GM19463 (cell line): ENCODE results near the gene HEXB.
"Not testable (repeated sequence)": the region's sequence is repeated elsewhere in the genome, so short reads cannot be mapped to it uniquely, and the experiment has no call there.

ENCODE experiments used
- ATAC-seq: cut with Tn5 transposase; IDR thresholded peaks from one replicate; pipeline ENCODE4 v1.9.1; 2021; ENCODE audit warnings: mild to moderate bottlenecking, moderate library complexity; ENCODE audit not compliant: unreplicated experiment

The HEXB gene

GRCh38 chr5:74725331-74725730 lies 40.3 kb downstream of the HEXB start:
- no peak for ATAC-seq

DNA sequence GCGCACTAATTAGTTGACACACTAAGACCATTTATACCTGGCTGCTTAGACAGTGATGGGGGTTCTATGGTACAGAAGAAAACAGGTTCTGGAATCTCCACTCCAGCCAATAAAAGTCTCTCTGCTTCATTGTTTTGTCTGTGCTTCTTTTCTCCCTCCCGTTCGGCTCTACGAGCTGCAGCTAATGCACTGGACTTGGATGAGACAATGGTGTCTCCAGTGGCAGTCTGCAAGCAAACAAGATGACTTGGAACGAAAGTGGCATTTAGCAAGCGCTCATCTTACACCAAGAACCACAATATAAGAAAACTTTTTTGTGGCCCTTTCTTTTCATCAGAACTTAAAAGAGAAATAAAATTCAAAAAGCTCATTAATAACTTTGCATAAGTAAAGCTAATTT lies 51.7 kb downstream of the HEXB start:
- no peak for ATAC-seq

GRCh38 chr5:74738406-74738805 lies 53.4 kb downstream of the HEXB start:
- no peak for ATAC-seq

- not testable (repeated sequence) for ATAC-seq
Measured at GRCh38 chr5:74748742-74749141, 63.7 kb downstream of the HEXB start.

DNA sequence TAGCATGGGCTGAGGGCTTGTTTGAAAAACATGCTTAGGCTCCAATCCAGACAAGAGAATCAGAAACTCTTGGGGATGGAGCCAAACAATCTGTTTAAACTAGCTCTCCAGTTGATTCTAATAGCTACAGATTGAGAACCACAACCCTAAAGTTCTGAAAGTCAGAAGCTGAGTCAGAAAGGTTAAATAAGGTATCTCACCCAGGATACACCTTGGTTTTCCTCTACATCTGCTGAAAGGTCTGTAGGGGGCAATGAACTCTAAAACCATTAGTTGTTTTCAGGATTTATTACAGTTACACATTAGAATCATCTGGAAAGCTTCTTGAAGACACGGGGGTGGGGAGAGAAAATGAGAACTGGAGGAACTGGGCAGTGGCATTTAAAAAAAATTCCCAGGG lies 76.2 kb downstream of the HEXB start:
- ATAC-seq: no peak

DNA sequence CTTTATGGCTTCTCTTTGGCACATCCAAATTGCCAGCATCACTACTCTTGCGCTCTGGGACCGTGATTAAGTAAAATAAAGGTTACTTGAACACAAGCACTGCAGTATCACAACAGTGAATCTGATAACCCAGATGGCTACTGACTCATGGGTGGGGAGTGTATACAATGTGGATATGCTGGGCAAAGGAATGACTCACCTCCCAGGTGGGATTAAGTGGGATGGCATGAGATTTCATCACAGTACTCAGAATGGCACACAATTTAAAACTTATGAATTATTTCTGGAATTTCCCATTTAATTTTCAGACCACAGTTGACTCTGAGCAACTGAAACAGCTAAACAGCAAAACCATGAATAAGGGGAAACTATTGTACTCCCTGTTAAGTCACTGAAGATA lies 77.6 kb downstream of the HEXB start:
- no peak for ATAC-seq

GRCh38 chr5:74763504-74763903 lies 78.5 kb downstream of the HEXB start:
- ATAC-seq: no peak

DNA sequence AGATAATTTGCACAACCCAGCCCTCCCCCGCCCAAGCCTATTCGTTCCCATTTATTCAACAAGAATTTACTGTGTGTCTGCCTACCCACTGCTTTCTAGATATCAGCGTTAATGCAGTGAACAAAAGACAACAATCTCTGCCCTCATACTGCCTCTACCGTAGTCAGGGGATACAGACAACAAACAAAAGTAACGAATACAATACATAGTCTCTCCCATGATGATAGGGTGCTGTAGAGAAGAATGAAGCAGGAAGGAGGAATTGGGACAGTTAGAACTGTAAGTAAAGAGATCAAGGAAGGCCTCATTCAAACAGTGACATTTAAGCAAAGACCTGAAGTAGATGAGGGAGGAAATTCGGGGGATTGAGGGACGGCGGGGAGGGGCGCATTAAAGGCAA lies 80.2 kb downstream of the HEXB start:
- ATAC-seq: no peak

DNA sequence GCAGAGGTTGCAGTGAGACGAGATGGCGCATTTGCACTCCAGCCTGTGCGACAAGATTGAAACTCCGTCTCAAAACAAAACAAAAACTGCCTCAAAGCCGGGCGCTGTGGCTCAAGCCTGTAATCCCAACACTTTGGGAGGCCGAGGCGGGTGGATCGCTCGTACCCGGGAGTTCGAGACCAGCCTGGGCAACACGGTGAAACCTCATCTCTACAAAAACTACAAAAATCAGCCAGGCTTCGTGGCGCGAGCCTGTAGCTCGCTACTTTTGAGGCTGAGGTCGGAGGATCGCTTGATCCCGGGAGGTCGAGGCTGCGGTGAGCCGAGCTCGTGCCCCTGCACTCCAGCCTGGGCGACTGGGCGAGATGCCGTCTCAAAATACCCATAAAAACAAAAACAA lies 80.9 kb downstream of the HEXB start:
- no peak for ATAC-seq

- ATAC-seq: peak; percentile 36
Measured at GRCh38 chr5:74766418-74766848, 81.4 kb downstream of the HEXB start.

- ATAC-seq: peak; percentile 84
Measured at GRCh38 chr5:74766849-74767578, 82.0 kb downstream of the HEXB start, which contains the start of the genes GFM2 and NSA2. GFM2 (minus strand) TSS chr5:74767117; CDS start chr5:74763742, 3,375 bp downstream. NSA2 (plus strand) TSS chr5:74767249; CDS start chr5:74767361, 112 bp downstream.

DNA sequence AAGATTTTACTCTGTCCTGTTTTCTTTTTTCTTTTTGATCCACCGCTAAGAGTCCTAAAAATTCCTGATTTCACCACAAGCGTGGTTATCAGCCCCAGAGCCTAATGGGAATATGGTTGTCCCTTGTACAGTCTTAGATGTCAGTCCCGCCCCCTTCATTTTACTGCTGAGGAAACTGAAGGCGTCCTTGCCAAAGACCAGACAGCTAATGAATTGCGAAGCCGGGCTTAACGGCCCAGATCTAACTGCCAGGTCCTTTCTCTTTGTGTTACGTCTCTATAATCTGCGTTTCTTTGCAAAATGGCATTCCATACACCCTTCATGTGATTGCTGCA lies 82.5 kb downstream of the HEXB start:
- ATAC-seq: peak; percentile 15
